ENCODE results near the gene FFAR2. TPM values are rescaled to one million over a fixed set of nuclear protein-coding genes. Genes with fewer than 3 reads are reported as not detected.

FFAR2 gene
- total RNA-seq, 1 experiment from 2014 or later, result not detected

DNA sequence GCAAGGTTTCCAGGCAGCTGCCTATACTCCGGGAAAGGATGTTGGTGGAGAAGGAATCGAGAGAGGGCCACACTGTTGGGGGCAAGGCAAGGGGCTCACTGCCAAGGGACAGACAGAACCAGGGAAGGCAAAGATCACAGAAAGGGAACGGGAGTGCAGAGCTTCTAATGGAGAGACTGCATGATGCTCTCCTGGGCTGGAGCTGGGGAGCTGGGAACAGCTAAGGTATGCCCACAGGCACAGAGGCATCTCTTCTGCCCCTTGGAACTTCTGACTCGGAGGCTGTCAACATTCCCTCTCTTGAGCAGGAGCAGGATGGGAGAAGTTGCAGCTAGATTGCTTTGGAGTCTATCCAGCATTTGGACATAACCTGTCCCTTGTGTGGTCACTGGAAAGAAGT is 22.4 kb upstream of the FFAR2 start:
- Histone ChIP-seq H2BK5ac (ENCODE audit: insufficient read length, low read length) (no peak overlapping the region), H4K20me1 (ENCODE audit: control insufficient read depth, insufficient read depth, insufficient read length) (no peaks in the 10 kb centered on the region), H2BK12ac (ENCODE audit: insufficient read length, low read depth, low read length) (no peak overlapping the region), H3K79me1 (ENCODE audit: insufficient read depth, low read depth, low read length, poor library complexity, severe bottlenecking) (no peaks in the 10 kb centered on the region), H3K4me2 (ENCODE audit: insufficient read depth, insufficient read length, low read length) (no peak overlapping the region), H4K91ac (ENCODE audit: insufficient read length, low read depth, low read length) (no peak overlapping the region), H3K9me3 (ENCODE audit: control insufficient read depth, low read depth, low read length) (no peaks in the 10 kb centered on the region), H4K8ac (replicated peaks; ENCODE audit: insufficient read length, low read depth, low read length) (no peak overlapping the region), H2BK15ac (ENCODE audit: low read depth, low read length) (no peak overlapping the region), H3K4ac (ENCODE audit: low read depth, low read length) (no peak overlapping the region), H2AK5ac (ENCODE audit: insufficient read length, low read length) (no peak overlapping the region), H2BK120ac (ENCODE audit: low read depth, low read length, poor library complexity, severe bottlenecking) (no peak overlapping the region), H3K23ac (ENCODE audit: insufficient read length, low read depth, low read length) (no peak overlapping the region), H3T11ph (ENCODE audit: low read length) (no peak overlapping the region), H2AFZ (ENCODE audit: low read length) (no peak overlapping the region), H3K23me2 (ENCODE audit: insufficient read length, low read depth, low read length, poor library complexity, severe bottlenecking) (no peaks in the 10 kb centered on the region), H3K56ac (ENCODE audit: insufficient read length, low read depth, low read length) (no peak overlapping the region), H3K27me3 (ENCODE audit: insufficient read depth, low read length) (no peaks in the 10 kb centered on the region), H4K5ac (ENCODE audit: insufficient read length, low read depth, low read length) (no peak overlapping the region), H2BK20ac (ENCODE audit: low read depth, low read length, poor library complexity, severe bottlenecking) (no peak overlapping the region), H3K18ac (ENCODE audit: insufficient read length, low read depth, low read length) (no peak overlapping the region), H3K27ac (ENCODE audit: insufficient read length, low read depth, low read length) (no peak overlapping the region), H3K79me2 (ENCODE audit: insufficient read depth, low read length) (no peaks in the 10 kb centered on the region), H3K4me1 (ENCODE audit: insufficient read depth, low read length) (no peaks in the 10 kb centered on the region), H3K9ac (ENCODE audit: extremely low read depth, insufficient read length, low read length) (no peak overlapping the region), H3K14ac (ENCODE audit: insufficient read depth, low read length) (no peak overlapping the region)
- Mint-ChIP-seq H3K9me3 (no peaks in the 10 kb centered on the region), H3K4me3 (no peak overlapping the region), H3K27me3 (ENCODE audit: low read depth) (peaks cover 19% of the 10 kb centered on the region), H3K4me1 (no peaks in the 10 kb centered on the region), H3K27ac (no peak overlapping the region), H3K36me3 (ENCODE audit: insufficient read depth in 1 of 3, low read depth in 3 of 3) (no peaks in the 10 kb centered on the region)
- TF ChIP-seq, protein P1, sequence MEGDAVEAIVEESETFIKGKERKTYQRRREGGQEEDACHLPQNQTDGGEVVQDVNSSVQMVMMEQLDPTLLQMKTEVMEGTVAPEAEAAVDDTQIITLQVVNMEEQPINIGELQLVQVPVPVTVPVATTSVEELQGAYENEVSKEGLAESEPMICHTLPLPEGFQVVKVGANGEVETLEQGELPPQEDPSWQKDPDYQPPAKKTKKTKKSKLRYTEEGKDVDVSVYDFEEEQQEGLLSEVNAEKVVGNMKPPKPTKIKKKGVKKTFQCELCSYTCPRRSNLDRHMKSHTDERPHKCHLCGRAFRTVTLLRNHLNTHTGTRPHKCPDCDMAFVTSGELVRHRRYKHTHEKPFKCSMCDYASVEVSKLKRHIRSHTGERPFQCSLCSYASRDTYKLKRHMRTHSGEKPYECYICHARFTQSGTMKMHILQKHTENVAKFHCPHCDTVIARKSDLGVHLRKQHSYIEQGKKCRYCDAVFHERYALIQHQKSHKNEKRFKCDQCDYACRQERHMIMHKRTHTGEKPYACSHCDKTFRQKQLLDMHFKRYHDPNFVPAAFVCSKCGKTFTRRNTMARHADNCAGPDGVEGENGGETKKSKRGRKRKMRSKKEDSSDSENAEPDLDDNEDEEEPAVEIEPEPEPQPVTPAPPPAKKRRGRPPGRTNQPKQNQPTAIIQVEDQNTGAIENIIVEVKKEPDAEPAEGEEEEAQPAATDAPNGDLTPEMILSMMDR (conservative IDR thresholded peaks at IDR 0.05), result no peak
- DNase-seq, result no peak
- no CpG with 5 or more reads among the region's 4 CpGs for WGBS (ENCODE audit: extremely low coverage, insufficient read length, low lambda C conversion rate)

Measured in H9 (cell line).